HEK293 (cell line): ENCODE data around the gene PDE11A.

Experiments used
- HOXD13 ChIP-seq: sonication (generic); formaldehyde crosslinking; IDR thresholded peaks from 2 replicates; pipeline ENCODE4 v1.8.0; 2022; ENCODE audit warnings: missing genetic modification reagents, borderline replicate concordance
- SETDB1 ChIP-seq: IDR thresholded peaks from one replicate; pipeline ENCODE4 v1.6.1; 2017; ENCODE audit warnings: mild to moderate bottlenecking, low read length, moderate library complexity, mixed read lengths; ENCODE audit not compliant: insufficient read length
- TCF7L2 ChIP-seq: IDR thresholded peaks from 2 replicates; pipeline ENCODE4 v1.6.1; 2011; ENCODE audit warnings: low read depth, mild to moderate bottlenecking, inconsistent platforms, low read length, moderate library complexity, borderline replicate concordance
- ZBTB20 ChIP-seq: fragments of 450-650 bp; formaldehyde crosslinking; IDR thresholded peaks from 2 replicates; pipeline ENCODE4 v1.5.1; 2016; ENCODE audit warnings: missing biosample characterization, missing genetic modification characterization
- ZNF174 ChIP-seq: fragments of 450-650 bp; formaldehyde crosslinking; IDR thresholded peaks from 2 replicates; pipeline ENCODE4 v1.5.0; 2017; ENCODE audit warnings: missing biosample characterization, mild to moderate bottlenecking, missing genetic modification characterization
- ZNF24 ChIP-seq: fragments of 450-650 bp; formaldehyde crosslinking; IDR thresholded peaks from 2 replicates; pipeline ENCODE4 v1.5.1; 2016; ENCODE audit warnings: missing biosample characterization, missing genetic modification characterization
- TF ChIP-seq, protein P1 (sequence below): fragments of 450-650 bp; formaldehyde crosslinking; IDR thresholded peaks from 2 replicates; pipeline ENCODE4 v1.5.1; 2016; ENCODE audit warnings: missing biosample characterization, missing genetic modification characterization
- TF ChIP-seq, protein P2 (sequence below): fragments of 450-650 bp; formaldehyde crosslinking; optimal IDR thresholded peaks from 2 replicates; pipeline ENCODE3; 2016; ENCODE audit warnings: missing biosample characterization, mild to moderate bottlenecking, missing genetic modification characterization
- TF ChIP-seq, protein P3 (sequence below): fragments of 450-650 bp; formaldehyde crosslinking; IDR thresholded peaks from 2 replicates; pipeline ENCODE4 v1.5.1; 2016; ENCODE audit warnings: missing biosample characterization, missing genetic modification characterization
- TF ChIP-seq, protein P4 (sequence below): fragments of 450-650 bp; formaldehyde crosslinking; IDR thresholded peaks from 2 replicates; pipeline ENCODE4 v1.5.1; 2017; ENCODE audit warnings: missing biosample characterization, missing genetic modification characterization

DNA sequence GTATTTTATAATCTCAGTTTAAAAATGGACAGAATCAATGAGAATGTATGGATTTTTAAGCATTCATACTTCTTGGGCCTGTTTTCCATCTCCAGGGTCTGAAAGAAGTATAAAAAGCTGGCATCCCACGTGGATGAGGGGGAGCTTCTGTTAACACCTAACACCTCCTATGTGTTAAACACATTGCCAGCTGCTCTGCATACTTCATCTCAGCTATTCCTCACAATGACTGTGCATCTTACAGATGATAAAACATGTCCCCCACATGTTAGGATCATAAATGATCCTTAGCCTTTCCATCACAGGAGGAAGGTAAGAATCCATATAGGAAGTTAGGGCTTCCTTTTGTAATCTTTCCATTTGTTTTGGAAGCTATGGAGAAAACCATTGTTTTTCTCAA is 440.9 kb downstream of the PDE11A start:
- TF ChIP-seq, protein P1, sequence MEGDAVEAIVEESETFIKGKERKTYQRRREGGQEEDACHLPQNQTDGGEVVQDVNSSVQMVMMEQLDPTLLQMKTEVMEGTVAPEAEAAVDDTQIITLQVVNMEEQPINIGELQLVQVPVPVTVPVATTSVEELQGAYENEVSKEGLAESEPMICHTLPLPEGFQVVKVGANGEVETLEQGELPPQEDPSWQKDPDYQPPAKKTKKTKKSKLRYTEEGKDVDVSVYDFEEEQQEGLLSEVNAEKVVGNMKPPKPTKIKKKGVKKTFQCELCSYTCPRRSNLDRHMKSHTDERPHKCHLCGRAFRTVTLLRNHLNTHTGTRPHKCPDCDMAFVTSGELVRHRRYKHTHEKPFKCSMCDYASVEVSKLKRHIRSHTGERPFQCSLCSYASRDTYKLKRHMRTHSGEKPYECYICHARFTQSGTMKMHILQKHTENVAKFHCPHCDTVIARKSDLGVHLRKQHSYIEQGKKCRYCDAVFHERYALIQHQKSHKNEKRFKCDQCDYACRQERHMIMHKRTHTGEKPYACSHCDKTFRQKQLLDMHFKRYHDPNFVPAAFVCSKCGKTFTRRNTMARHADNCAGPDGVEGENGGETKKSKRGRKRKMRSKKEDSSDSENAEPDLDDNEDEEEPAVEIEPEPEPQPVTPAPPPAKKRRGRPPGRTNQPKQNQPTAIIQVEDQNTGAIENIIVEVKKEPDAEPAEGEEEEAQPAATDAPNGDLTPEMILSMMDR (tag by site-specific recombination) = no peak
- TF ChIP-seq, protein P2, sequence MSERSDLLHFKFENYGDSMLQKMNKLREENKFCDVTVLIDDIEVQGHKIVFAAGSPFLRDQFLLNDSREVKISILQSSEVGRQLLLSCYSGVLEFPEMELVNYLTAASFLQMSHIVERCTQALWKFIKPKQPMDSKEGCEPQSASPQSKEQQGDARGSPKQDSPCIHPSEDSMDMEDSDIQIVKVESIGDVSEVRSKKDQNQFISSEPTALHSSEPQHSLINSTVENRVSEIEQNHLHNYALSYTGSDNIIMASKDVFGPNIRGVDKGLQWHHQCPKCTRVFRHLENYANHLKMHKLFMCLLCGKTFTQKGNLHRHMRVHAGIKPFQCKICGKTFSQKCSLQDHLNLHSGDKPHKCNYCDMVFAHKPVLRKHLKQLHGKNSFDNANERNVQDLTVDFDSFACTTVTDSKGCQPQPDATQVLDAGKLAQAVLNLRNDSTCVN (tag by site-specific recombination) = no peak
- TF ChIP-seq HOXD13 (CRISPR knock-in tag) (no peak), ZBTB20 (tag by site-specific recombination) (no peak), ZNF174 (tag by site-specific recombination) (no peak), ZNF24 (tag by site-specific recombination) (no peak), TCF7L2 (no peak), SETDB1 (no peak)
- TF ChIP-seq, protein P3, sequence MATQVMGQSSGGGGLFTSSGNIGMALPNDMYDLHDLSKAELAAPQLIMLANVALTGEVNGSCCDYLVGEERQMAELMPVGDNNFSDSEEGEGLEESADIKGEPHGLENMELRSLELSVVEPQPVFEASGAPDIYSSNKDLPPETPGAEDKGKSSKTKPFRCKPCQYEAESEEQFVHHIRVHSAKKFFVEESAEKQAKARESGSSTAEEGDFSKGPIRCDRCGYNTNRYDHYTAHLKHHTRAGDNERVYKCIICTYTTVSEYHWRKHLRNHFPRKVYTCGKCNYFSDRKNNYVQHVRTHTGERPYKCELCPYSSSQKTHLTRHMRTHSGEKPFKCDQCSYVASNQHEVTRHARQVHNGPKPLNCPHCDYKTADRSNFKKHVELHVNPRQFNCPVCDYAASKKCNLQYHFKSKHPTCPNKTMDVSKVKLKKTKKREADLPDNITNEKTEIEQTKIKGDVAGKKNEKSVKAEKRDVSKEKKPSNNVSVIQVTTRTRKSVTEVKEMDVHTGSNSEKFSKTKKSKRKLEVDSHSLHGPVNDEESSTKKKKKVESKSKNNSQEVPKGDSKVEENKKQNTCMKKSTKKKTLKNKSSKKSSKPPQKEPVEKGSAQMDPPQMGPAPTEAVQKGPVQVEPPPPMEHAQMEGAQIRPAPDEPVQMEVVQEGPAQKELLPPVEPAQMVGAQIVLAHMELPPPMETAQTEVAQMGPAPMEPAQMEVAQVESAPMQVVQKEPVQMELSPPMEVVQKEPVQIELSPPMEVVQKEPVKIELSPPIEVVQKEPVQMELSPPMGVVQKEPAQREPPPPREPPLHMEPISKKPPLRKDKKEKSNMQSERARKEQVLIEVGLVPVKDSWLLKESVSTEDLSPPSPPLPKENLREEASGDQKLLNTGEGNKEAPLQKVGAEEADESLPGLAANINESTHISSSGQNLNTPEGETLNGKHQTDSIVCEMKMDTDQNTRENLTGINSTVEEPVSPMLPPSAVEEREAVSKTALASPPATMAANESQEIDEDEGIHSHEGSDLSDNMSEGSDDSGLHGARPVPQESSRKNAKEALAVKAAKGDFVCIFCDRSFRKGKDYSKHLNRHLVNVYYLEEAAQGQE (tag by site-specific recombination) = no peak
- TF ChIP-seq, protein P4, sequence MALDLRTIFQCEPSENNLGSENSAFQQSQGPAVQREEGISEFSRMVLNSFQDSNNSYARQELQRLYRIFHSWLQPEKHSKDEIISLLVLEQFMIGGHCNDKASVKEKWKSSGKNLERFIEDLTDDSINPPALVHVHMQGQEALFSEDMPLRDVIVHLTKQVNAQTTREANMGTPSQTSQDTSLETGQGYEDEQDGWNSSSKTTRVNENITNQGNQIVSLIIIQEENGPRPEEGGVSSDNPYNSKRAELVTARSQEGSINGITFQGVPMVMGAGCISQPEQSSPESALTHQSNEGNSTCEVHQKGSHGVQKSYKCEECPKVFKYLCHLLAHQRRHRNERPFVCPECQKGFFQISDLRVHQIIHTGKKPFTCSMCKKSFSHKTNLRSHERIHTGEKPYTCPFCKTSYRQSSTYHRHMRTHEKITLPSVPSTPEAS (tag by site-specific recombination) = no peak
